ENCODE data around the gene LPAR1. TPM values are rescaled to one million over a fixed set of nuclear protein-coding genes. Genes with fewer than 3 reads are reported as not detected.

The LPAR1 gene
- polyA plus RNA-seq, 3 donors: 15.1 to 18.1 (median 17.5) TPM

- Histone ChIP-seq H4K20me1 (ENCODE audit: insufficient read depth, low read length) (peaks cover 89% of the 10 kb centered on the region), H3K4me1 (ENCODE audit: control insufficient read depth in 1 of 2, insufficient read depth in 2 of 2, low read length in 2 of 2) (no peaks in the 10 kb centered on the region), H3K79me2 (ENCODE audit: insufficient read depth, low read length) (no peaks in the 10 kb centered on the region), H2AFZ (ENCODE audit: insufficient read depth, low read depth, low read length, poor library complexity, severe bottlenecking) (no peak overlapping the region), H3K27ac (ENCODE audit: low read depth in 1 of 2, low read length in 2 of 2) (no peak overlapping the region), H3K4me2 (replicated peaks; ENCODE audit: extremely low read depth, low read length, poor library complexity, severe bottlenecking) (no peak overlapping the region), H3K27me3 (ENCODE audit: control insufficient read depth in 2 of 2, insufficient read depth in 2 of 2, low read length in 2 of 2) (no peaks in the 10 kb centered on the region), H3K36me3 (replicated peaks in 1 of 2; ENCODE audit: control insufficient read depth in 1 of 2, insufficient read depth in 2 of 2, low read length in 2 of 2) (peaks cover 0 to 6% of the 10 kb centered on the region in 2 donors), H3K9ac (ENCODE audit: insufficient read depth, low read length, poor library complexity, severe bottlenecking) (no peak overlapping the region), H3K4me3 (replicated peaks in 1 of 3; ENCODE audit: low read depth in 2 of 3, low read length in 3 of 3) (no peak overlapping the region), H3K9me3 (replicated peaks in 1 of 2; ENCODE audit: control insufficient read depth in 1 of 2, insufficient read depth in 1 of 2, low read length in 2 of 2) (no peaks in the 10 kb centered on the region)
- intact Hi-C loops (cut with micrococcal nuclease): no loop called here
- no peak overlapping the region for H3K27ac Mint-ChIP-seq
- TF ChIP-seq CTCF (IDR thresholded peaks at IDR 0.05): no peak
- H3K27me3 Mint-ChIP-seq (ENCODE audit: low read depth in 3 of 3): peaks cover 0 to 2% (median 2%) of the 10 kb centered on the region in 3 donors
- no peaks in the 10 kb centered on the region for H3K4me1 Mint-ChIP-seq
- no peak for DNase-seq
- no peak overlapping the region for H3K4me3 Mint-ChIP-seq
- peaks cover 2 to 14% of the 10 kb centered on the region in 2 donors for H3K36me3 Mint-ChIP-seq
- 98% methylated on average over 6 of the region's 10 CpGs for WGBS (ENCODE audit: insufficient coverage)
- peaks cover 0 to 3% (median 0%) of the 10 kb centered on the region in 7 donors for H3K9me3 Mint-ChIP-seq
Measured at GRCh38 chr9:110926828-110927487, 111.3 kb downstream of the LPAR1 start.

DNA sequence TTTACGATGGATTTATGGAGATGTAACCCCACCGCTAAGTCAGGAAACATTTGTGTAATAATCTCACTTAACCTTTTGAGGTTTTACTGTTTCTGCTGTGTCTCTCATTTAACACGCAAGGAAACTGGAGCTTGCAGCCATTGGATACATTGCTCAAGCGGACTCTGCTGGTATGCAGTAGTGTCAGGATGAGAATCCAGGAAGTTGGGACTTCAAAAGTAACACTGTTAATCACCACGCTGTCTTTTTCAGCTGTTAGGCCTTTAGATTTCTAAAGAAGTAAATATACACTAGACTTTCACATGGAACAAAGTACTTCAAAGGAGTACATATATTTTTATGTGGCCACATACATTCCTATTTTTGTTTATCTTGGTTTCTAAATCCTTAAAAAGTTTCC lies 114.7 kb downstream of the LPAR1 start:
- Histone ChIP-seq H3K27me3 (ENCODE audit: control insufficient read depth in 2 of 2, insufficient read depth in 2 of 2, low read length in 2 of 2) (no peaks in the 10 kb centered on the region), H3K27ac (ENCODE audit: low read depth in 1 of 2, low read length in 2 of 2) (no peak overlapping the region), H4K20me1 (ENCODE audit: insufficient read depth, low read length) (peaks cover 95% of the 10 kb centered on the region), H3K9ac (ENCODE audit: insufficient read depth, low read length, poor library complexity, severe bottlenecking) (no peak overlapping the region), H3K4me1 (ENCODE audit: control insufficient read depth in 1 of 2, insufficient read depth in 2 of 2, low read length in 2 of 2) (peaks cover 9 to 13% of the 10 kb centered on the region in 2 donors), H3K4me2 (replicated peaks; ENCODE audit: extremely low read depth, low read length, poor library complexity, severe bottlenecking) (no peak overlapping the region), H3K9me3 (replicated peaks in 1 of 2; ENCODE audit: control insufficient read depth in 1 of 2, insufficient read depth in 1 of 2, low read length in 2 of 2) (no peaks in the 10 kb centered on the region), H3K36me3 (replicated peaks in 1 of 2; ENCODE audit: control insufficient read depth in 1 of 2, insufficient read depth in 2 of 2, low read length in 2 of 2) (peaks cover 0 to 6% of the 10 kb centered on the region in 2 donors), H3K79me2 (ENCODE audit: insufficient read depth, low read length) (no peaks in the 10 kb centered on the region), H2AFZ (ENCODE audit: insufficient read depth, low read depth, low read length, poor library complexity, severe bottlenecking) (no peak overlapping the region), H3K4me3 (replicated peaks in 1 of 3; ENCODE audit: low read depth in 2 of 3, low read length in 3 of 3) (no peak overlapping the region)
- no peak for TF ChIP-seq CTCF (IDR thresholded peaks at IDR 0.05)
- intact Hi-C loops (cut with micrococcal nuclease): no loop called here
- peaks cover 16% of the 10 kb centered on the region for H3K4me1 Mint-ChIP-seq
- H3K4me3 Mint-ChIP-seq: no peak overlapping the region
- H3K36me3 Mint-ChIP-seq: peaks cover 0 to 8% of the 10 kb centered on the region in 2 donors
- 79% methylated on average over 3 of the region's 5 CpGs for WGBS (ENCODE audit: insufficient coverage)
- H3K27ac Mint-ChIP-seq: no peak overlapping the region
- peaks cover 2 to 4% (median 3%) of the 10 kb centered on the region in 3 donors for H3K27me3 Mint-ChIP-seq (ENCODE audit: low read depth in 3 of 3)
- H3K9me3 Mint-ChIP-seq: peaks cover 0 to 8% (median 0%) of the 10 kb centered on the region in 7 donors
- DNase-seq: no peak
